ENCODE results near the gene SLC39A7.
A peak's percentile ranks its signal among the peaks of the same experiment; 100 is the strongest.

The SLC39A7 gene

DNA sequence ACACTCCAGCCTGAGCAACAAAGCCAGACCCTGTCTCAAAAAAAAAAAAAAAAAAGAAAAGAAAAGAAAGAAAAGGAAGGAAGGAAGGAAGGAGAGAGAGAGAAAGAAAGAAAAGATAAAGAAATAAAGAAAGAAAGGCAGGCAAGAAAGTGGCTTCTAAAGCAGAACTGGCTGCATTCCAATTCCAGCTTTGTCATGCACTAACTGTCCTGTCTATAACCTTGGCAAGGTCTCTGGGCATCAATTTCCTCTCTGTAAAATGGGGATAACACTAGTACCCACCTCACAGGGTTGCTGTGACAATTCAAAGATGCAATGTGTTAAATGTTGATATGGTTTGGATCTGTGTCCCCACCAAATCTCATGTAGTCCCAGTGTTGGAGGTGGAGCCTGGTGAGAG lies 35.7 kb downstream of the SLC39A7 start:
- Histone ChIP-seq H3K36me3 (replicated peaks; ENCODE audit: low read depth, low read length) (no peaks in the 10 kb centered on the region), H3K27ac (ENCODE audit: low read length) (no peak overlapping the region), H4K20me1 (ENCODE audit: insufficient read depth, low read length) (no peaks in the 10 kb centered on the region), H3K9ac (ENCODE audit: low read length) (no peak overlapping the region), H3K4me1 (ENCODE audit: low read length) (peaks cover 3% of the 10 kb centered on the region), H2AFZ (ENCODE audit: low read depth, low read length) (no peak overlapping the region), H3K4me3 (ENCODE audit: low read length) (no peak overlapping the region), H3K4me2 (ENCODE audit: low read length) (no peak overlapping the region), H3K27me3 (ENCODE audit: low read depth, low read length) (no peaks in the 10 kb centered on the region; the same call in 1 of the 2 replicates), H3K79me2 (ENCODE audit: low read length) (no peaks in the 10 kb centered on the region), H3K9me3 (ENCODE audit: insufficient read depth, low read length) (no peaks in the 10 kb centered on the region)
- no peak for TF ChIP-seq EZH2phosphoT487 (IDR thresholded peaks at IDR 0.05; ENCODE audit: low read depth)
- TF ChIP-seq, protein P1, sequence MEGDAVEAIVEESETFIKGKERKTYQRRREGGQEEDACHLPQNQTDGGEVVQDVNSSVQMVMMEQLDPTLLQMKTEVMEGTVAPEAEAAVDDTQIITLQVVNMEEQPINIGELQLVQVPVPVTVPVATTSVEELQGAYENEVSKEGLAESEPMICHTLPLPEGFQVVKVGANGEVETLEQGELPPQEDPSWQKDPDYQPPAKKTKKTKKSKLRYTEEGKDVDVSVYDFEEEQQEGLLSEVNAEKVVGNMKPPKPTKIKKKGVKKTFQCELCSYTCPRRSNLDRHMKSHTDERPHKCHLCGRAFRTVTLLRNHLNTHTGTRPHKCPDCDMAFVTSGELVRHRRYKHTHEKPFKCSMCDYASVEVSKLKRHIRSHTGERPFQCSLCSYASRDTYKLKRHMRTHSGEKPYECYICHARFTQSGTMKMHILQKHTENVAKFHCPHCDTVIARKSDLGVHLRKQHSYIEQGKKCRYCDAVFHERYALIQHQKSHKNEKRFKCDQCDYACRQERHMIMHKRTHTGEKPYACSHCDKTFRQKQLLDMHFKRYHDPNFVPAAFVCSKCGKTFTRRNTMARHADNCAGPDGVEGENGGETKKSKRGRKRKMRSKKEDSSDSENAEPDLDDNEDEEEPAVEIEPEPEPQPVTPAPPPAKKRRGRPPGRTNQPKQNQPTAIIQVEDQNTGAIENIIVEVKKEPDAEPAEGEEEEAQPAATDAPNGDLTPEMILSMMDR (IDR thresholded peaks at IDR 0.05; ENCODE audit: low read depth, low read length): no peak

DNA sequence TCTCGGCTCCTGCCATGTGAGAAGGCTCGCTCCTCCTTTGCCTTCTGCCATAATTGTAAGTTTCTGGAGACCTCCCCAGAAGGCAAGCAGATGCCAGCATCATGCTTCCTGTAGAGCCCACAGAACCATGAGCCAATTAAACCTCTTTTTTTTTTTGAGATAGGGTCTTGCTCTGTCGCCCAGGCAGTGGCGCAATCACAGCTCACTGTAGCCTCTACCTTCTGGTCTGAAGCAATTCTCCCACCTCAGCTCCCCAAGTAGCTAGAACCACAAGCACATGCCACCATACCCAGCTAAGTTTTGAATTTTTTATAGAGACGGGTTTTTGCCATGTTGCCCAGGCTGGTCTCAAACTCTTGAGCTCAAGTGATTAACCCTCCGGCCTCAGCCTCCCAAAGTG lies 36.2 kb downstream of the SLC39A7 start:
- no peak overlapping the region for H3K4me3 ChIP-seq (ENCODE audit: low read length)

DNA sequence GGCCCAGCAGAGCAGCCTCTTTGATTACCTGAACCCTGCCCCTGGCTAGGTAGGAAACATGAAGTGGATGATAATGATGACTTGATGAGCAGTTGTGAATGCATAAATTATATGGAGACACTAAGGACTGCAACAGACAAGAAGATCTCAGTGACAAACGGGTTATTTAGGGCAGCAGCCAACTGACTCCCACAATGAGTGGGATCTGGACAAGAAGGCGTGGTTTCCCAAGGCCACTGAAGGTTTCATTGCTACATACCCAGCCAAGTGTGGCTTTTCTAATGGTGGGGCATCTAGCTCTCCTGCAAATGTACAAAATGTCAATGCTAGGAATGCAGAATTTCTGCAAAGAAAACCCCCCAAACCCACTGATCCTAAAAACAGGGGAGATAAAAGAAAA lies 37.1 kb downstream of the SLC39A7 start:
- no peak for TF ChIP-seq EZH2phosphoT487 (IDR thresholded peaks at IDR 0.05; ENCODE audit: low read depth)
- TF ChIP-seq, protein P1 (IDR thresholded peaks at IDR 0.05; ENCODE audit: low read depth, low read length): no peak
- Histone ChIP-seq H2AFZ (ENCODE audit: low read depth, low read length) (no peak overlapping the region), H3K27me3 (ENCODE audit: low read depth, low read length) (peaks cover 5% of the 10 kb centered on the region), H3K4me3 (ENCODE audit: low read length) (no peak overlapping the region), H3K27ac (ENCODE audit: low read length) (no peak overlapping the region), H3K36me3 (replicated peaks; ENCODE audit: low read depth, low read length) (no peaks in the 10 kb centered on the region), H3K9me3 (ENCODE audit: insufficient read depth, low read length) (no peaks in the 10 kb centered on the region), H3K4me1 (ENCODE audit: low read length) (peaks cover 4% of the 10 kb centered on the region; the same call in 1 of the 2 replicates), H4K20me1 (ENCODE audit: insufficient read depth, low read length) (no peaks in the 10 kb centered on the region), H3K4me2 (ENCODE audit: low read length) (no peak overlapping the region), H3K79me2 (ENCODE audit: low read length) (no peaks in the 10 kb centered on the region), H3K9ac (ENCODE audit: low read length) (no peak overlapping the region)

More for the DNA sequence above, 36.2 kb downstream of the SLC39A7 start:
- Histone ChIP-seq H3K27ac (ENCODE audit: low read length) (no peak overlapping the region), H3K79me2 (ENCODE audit: low read length) (no peaks in the 10 kb centered on the region), H3K4me2 (ENCODE audit: low read length) (no peak overlapping the region), H2AFZ (ENCODE audit: low read depth, low read length) (no peak overlapping the region), H4K20me1 (ENCODE audit: insufficient read depth, low read length) (no peaks in the 10 kb centered on the region), H3K9me3 (ENCODE audit: insufficient read depth, low read length) (no peaks in the 10 kb centered on the region), H3K4me1 (ENCODE audit: low read length) (peaks cover 1% of the 10 kb centered on the region; the same call in 1 of the 2 replicates), H3K9ac (ENCODE audit: low read length) (no peak overlapping the region), H3K36me3 (replicated peaks; ENCODE audit: low read depth, low read length) (no peaks in the 10 kb centered on the region), H3K27me3 (ENCODE audit: low read depth, low read length) (no peaks in the 10 kb centered on the region; the same call in 1 of the 2 replicates)
- TF ChIP-seq, protein P1 (IDR thresholded peaks at IDR 0.05; ENCODE audit: low read depth, low read length): no peak
- no peak for TF ChIP-seq EZH2phosphoT487 (IDR thresholded peaks at IDR 0.05; ENCODE audit: low read depth)

DNA sequence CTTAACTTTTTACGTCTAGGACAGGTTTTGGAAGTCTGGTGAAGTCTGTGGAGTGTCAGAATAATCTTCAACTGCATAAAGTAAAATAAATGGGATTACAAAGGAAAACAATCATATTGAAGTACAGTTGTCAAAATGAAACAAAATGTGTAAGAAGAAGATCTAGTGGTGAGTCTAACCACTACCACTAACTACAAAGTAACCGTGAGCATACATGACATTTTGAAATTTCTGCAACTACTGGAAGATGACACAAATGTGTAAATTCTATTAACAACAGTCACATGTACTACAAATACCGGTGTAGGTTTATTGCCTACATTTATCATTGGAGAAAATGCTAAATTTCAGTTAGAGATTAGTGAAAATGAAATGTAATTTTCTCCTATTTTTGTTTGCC lies 41.3 kb downstream of the SLC39A7 start:
- TF ChIP-seq EZH2phosphoT487 (IDR thresholded peaks at IDR 0.05; ENCODE audit: low read depth): no peak
- TF ChIP-seq, protein P1 (IDR thresholded peaks at IDR 0.05; ENCODE audit: low read depth, low read length): no peak
- H3K9ac ChIP-seq (ENCODE audit: low read length): no peak overlapping the region
- H3K27me3 ChIP-seq (ENCODE audit: low read depth, low read length): peaks cover 10% of the 10 kb centered on the region

More for the DNA sequence above, 41.3 kb downstream of the SLC39A7 start:
- Histone ChIP-seq H3K9me3 (ENCODE audit: insufficient read depth, low read length) (no peaks in the 10 kb centered on the region), H3K36me3 (replicated peaks; ENCODE audit: low read depth, low read length) (no peaks in the 10 kb centered on the region), H2AFZ (ENCODE audit: low read depth, low read length) (no peak overlapping the region), H4K20me1 (ENCODE audit: insufficient read depth, low read length) (no peaks in the 10 kb centered on the region), H3K4me1 (ENCODE audit: low read length) (peaks cover 4% of the 10 kb centered on the region; the same call in 1 of the 2 replicates), H3K27ac (ENCODE audit: low read length) (no peak overlapping the region), H3K4me2 (ENCODE audit: low read length) (peak overlapping the region; percentile 18; the same call in 1 of the 2 replicates), H3K79me2 (ENCODE audit: low read length) (no peaks in the 10 kb centered on the region), H3K4me3 (ENCODE audit: low read length) (no peak overlapping the region)
